ENCODE results near the gene AKAP6.

The AKAP6 gene

DNA sequence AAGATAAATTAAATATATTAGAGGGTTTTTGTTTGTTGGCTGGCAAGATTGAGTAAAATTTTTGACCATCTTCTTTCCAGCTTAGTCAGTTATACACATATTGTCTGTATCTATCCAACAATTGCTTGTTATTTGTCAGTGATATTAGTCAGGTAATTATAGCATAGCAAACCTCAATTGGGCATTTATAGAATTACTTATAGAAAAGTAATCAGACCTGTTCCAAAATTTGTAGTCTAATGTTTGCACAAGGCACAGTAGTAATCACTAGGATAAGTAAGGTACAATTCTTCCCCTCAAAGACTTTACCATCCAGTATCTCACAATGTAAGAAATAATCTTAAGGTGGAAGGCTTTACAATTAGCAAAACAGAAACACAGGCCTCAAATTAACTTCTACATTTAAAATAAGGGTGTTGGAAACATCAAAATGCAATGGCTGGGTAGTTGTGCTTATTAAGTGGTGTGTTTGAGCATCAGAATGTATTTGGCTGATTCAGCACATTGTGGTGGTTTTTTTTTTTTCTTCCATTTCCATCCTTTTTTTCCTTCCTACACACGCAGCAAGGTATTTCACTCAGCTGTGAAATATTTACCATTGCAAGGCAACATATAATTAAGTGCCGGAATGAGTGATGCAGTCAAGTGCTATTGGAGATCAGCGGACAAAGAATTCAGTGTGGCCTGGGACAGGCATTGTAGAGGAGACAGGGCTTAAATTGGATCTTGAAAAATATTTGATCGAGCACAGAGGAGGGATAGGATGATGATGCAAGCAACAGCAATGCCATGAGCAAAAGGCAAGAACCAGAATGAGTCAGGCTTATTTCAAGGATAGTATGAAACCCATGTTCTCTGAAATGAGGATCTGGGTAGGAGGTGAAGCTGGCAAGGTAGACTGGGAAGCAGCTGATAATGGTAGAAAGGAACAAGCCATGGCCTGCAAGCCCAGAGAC lies 178.2 kb downstream of the AKAP6 start:
- Histone ChIP-seq H3K36me3 (ENCODE audit: control insufficient read depth, low read length) (no peaks in the 10 kb centered on the region), H3F3A (ENCODE audit: control insufficient read depth, insufficient read depth) (no peaks in the 10 kb centered on the region), H3K9me2 (replicated peaks; ENCODE audit: control insufficient read depth, low read length) (no peaks in the 10 kb centered on the region), H3K27me3 (ENCODE audit: control insufficient read depth, low read length) (0 out of 2 replicates have a peak, but pooled peaks cover 2% of the 10 kb centered on the region), H3K4me2 (ENCODE audit: low read length) (no peak overlapping the region), H3K4me3 (ENCODE audit: low read length) (no peak overlapping the region), H3K79me2 (ENCODE audit: control insufficient read depth, low read length) (no peaks in the 10 kb centered on the region), H4K20me1 (ENCODE audit: control insufficient read depth, insufficient read depth, low read depth, low read length) (no peaks in the 10 kb centered on the region), H3K4me1 (ENCODE audit: control insufficient read depth, low read length) (no peaks in the 10 kb centered on the region), H3K9me3 (ENCODE audit: control insufficient read depth, insufficient read depth, low read length) (no peaks in the 10 kb centered on the region), H3K27ac (ENCODE audit: low read depth, low read length) (no peak overlapping the region)
- TF ChIP-seq EZH2phosphoT487 (IDR thresholded peaks at IDR 0.05; ENCODE audit: borderline replicate concordance, low read length) (no peak), CTCF (IDR thresholded peaks at IDR 0.05; ENCODE audit: low read depth, low read length, poor library complexity, severe bottlenecking) (no peak)

GRCh38 chr14:32508281-32508680 lies 179.2 kb downstream of the AKAP6 start:
- H3K4me1 ChIP-seq (ENCODE audit: control insufficient read depth, low read length) = no peaks in the 10 kb centered on the region
- H3K27ac ChIP-seq (ENCODE audit: low read depth, low read length) = no peak overlapping the region
- H3K4me2 ChIP-seq (ENCODE audit: low read length) = no peak overlapping the region
- H4K20me1 ChIP-seq (ENCODE audit: control insufficient read depth, insufficient read depth, low read depth, low read length) = no peaks in the 10 kb centered on the region
- no peaks in the 10 kb centered on the region for H3K36me3 ChIP-seq (ENCODE audit: control insufficient read depth, low read length)
- 0 out of 2 replicates have a peak, but pooled peaks cover 4% of the 10 kb centered on the region for H3K27me3 ChIP-seq (ENCODE audit: control insufficient read depth, low read length)
- TF ChIP-seq CTCF (IDR thresholded peaks at IDR 0.05; ENCODE audit: low read depth, low read length, poor library complexity, severe bottlenecking) = no peak
- no peak for TF ChIP-seq EZH2phosphoT487 (IDR thresholded peaks at IDR 0.05; ENCODE audit: borderline replicate concordance, low read length)
- H3K79me2 ChIP-seq (ENCODE audit: control insufficient read depth, low read length) = no peaks in the 10 kb centered on the region
- H3K9me3 ChIP-seq (ENCODE audit: control insufficient read depth, insufficient read depth, low read length) = no peaks in the 10 kb centered on the region
- H3K9me2 ChIP-seq (replicated peaks; ENCODE audit: control insufficient read depth, low read length) = no peaks in the 10 kb centered on the region
- H3F3A ChIP-seq (ENCODE audit: control insufficient read depth, insufficient read depth) = no peaks in the 10 kb centered on the region
- no peak overlapping the region for H3K4me3 ChIP-seq (ENCODE audit: low read length)

- no peaks in the 10 kb centered on the region for H4K20me1 ChIP-seq (ENCODE audit: control insufficient read depth, insufficient read depth, low read depth, low read length)
- H3K27ac ChIP-seq (ENCODE audit: low read depth, low read length) = no peak overlapping the region
- H3K4me1 ChIP-seq (ENCODE audit: control insufficient read depth, low read length) = no peaks in the 10 kb centered on the region
- no peaks in the 10 kb centered on the region for H3F3A ChIP-seq (ENCODE audit: control insufficient read depth, insufficient read depth)
- TF ChIP-seq EZH2phosphoT487 (IDR thresholded peaks at IDR 0.05; ENCODE audit: borderline replicate concordance, low read length) = no peak
- TF ChIP-seq CTCF (IDR thresholded peaks at IDR 0.05; ENCODE audit: low read depth, low read length, poor library complexity, severe bottlenecking) = no peak
- no peak overlapping the region for H3K4me3 ChIP-seq (ENCODE audit: low read length)
- no peak overlapping the region for H3K4me2 ChIP-seq (ENCODE audit: low read length)
- no peaks in the 10 kb centered on the region for H3K9me3 ChIP-seq (ENCODE audit: control insufficient read depth, insufficient read depth, low read length)
- no peaks in the 10 kb centered on the region for H3K79me2 ChIP-seq (ENCODE audit: control insufficient read depth, low read length)
- H3K36me3 ChIP-seq (ENCODE audit: control insufficient read depth, low read length) = no peaks in the 10 kb centered on the region
- H3K27me3 ChIP-seq (ENCODE audit: control insufficient read depth, low read length) = 0 out of 2 replicates have a peak, but pooled peaks cover 4% of the 10 kb centered on the region
- H3K9me2 ChIP-seq (replicated peaks; ENCODE audit: control insufficient read depth, low read length) = no peaks in the 10 kb centered on the region
These were observed 180.6 kb downstream of the AKAP6 start for GRCh38 chr14:32509632-32510187.
